HK-2 (cell line): ENCODE measurements around the gene RBMS3.
"Not testable (repeated sequence)": the region's sequence is repeated elsewhere in the genome, so short reads cannot be mapped to it uniquely, and the experiment has no call there.

Experiments
- DNase-seq: peaks from one replicate; pipeline ENCODE4 v3.0.0-alpha.2; 2018; ENCODE audit not compliant: unreplicated experiment

Gene RBMS3

DNA sequence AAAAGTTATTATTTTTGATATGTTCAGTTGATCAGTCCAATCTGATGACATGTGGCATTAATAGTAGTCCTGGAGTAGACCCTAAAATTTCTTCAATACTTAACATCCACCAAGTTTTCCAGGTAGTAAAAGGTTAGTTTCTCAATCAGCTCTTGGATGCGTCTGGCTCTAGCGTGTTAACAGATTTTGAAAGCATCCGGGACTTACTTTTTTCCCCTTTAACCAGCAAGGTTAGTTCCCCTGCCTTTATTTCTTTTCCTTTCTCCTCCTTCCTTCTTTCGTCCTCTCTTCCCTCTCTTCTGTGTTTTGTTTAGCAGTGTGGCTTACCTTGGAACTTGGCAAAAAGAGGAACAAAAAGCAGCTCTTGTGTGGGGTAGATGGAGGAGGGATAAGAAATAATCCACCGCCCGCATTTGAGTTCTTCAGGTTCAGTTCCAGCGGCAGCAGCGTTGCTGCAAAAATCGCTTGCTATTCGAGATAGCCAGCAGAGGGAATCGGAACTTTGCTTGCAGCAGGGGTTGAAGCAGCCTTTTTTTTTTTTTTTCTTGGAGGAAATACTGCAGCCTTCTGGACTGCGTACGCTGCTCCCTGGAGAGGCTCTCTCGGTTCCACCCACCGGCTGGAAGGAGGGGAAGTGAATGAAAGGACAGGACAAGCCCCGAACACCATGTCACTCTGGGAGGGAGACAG, at the start of gene RBMS3:
TSS of gene RBMS3 (plus strand) at position 668 of the 690 bp plus-strand sequence.
- peak; percentile 79 for DNase-seq

DNA sequence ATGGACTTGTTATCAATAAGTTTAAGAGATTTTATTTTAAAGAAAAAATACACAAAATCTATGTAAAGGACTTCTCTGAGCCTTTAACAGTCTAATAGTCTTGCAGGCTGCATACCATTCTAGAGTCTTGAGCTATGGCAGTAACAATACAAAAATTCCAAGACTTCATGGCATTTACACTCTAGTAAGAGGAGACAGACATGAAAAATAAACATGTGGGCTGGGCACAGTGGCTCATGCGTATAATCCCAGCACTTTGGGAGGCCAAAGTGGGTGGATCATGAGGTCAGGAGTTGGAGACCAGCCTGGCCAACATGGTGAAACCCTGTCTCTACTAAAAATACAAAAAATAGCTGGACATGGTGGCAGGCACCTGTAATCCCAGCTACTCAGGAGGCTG, 47.7 kb upstream of the RBMS3 start:
- DNase-seq: not testable (repeated sequence)

DNA sequence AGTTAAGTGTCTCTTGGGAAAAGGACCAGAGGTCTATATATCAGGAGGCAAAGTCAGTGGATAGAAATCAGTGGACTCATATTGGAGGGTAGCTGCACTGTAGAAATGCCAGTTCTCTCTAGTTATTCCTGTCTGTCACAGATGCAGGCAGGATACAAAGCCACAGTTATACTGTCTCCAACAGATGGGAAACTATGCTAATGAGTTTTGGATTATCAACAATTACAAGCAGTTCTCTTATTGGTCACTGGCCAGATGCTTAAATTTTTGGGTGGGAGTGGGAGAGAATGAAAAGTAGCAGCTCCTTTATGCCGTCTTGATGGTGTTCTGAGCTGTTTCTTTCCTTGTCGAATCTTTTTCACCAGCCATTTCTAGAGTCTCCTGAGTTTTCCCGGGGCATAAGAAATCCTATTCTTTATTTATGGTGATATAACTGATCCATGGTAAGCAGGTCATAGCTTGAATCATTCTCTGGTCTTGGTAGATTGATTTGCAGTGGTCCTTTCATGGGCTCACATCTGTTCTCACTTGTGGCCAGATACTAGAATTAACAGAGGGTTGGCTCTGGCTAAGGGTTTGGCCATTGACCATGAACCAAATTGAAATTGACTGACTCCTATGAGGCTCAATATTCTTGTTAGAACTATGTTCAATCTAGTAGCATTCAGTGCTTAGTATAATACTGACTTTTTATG, 44.6 kb upstream of the RBMS3 start:
- no peak for DNase-seq

DNA sequence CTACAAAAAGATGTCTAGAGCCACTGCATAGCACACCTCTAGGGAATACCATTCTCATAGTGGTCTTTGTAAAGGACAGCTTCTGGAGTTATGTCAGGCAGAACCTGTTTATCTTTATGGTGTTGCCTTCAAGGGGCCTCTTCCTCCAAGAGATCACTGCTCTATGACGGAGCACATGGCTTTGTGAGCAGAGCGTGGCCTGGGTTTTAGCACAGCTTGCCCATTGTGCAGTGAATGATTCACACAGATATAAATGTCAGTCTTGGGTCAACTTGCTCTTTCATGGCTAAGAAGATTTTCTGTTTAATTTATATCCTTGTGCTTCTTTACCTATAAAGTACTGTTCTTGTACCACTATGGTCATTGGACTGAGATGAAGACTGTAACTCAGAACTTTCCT, 41.5 kb upstream of the RBMS3 start:
- no peak for DNase-seq

DNA sequence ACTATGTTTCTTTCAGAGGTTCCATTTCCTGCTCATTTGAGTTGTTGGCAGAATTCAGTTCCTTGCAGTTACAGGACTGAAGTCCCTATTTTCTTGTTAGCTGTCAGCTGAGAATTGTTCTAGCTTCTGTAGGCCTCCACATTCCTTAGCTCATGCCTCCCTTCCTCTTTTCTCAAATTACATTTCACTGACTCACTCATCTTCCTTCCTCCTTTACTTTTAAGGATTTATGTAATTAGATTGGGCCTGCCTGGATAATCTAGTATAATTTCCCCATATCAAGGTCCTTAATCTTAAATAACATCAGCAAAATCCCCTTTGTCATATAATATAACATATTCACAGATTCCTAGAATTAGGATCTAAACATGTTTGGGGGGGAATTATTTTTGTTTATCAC, 40.6 kb upstream of the RBMS3 start:
- DNase-seq: no peak

DNA sequence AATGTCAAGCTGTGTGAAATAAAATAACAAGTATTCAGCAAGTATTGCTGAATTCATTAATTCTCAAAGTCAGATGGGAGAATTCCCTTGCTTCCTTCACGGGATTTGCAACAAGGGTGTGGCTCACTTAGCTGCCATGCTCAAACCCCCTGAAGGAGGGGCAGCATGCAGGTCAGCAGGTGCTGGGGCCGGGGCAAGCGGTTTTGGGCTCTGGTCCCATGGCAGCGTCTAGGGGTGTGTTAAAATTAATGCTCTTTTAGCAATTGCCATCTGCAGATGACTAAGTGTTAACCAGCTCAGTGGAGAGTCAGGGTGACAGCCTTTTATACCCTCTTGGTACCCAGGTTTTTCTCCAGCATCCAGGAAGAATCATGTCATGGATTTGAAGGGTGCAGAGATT, 40.0 kb upstream of the RBMS3 start:
- no peak for DNase-seq

DNA sequence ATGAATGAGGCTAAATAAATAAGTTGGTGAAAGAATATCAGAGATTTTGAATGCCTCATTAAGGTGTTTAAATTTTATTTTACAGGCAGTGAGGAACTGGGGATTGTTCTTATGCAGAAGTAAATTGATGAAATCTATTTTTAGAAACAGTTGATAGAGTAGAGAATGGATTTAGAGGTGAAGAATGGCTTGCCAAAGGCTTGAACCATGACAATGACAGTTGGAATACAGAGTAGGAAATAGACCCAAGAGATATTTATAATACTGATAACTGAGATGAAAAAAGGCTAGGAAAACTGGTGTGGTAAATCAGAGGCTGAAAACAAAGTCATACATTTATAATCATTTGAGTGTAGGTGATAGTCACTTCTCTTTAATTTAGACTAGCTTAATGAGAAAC, 39.0 kb upstream of the RBMS3 start:
- DNase-seq: no peak

DNA sequence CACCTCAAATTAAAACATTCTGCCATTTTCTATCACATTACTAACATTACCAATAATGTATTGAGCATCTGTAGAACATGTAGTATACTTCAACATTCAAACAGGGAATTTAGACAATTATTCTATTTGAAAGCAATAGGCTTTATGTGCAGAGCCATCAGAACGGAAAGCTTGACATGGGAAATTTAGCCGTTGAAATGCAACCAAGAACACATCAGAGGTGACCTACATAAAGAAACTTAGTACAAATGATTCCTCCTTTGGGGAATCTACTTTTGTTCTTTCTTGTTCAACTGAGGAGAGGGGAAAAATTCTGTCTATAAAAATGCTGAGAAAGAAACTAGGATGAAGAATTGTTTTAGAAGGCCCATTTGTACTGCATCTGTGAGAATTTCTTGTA, 38.6 kb upstream of the RBMS3 start:
- DNase-seq: no peak

DNA sequence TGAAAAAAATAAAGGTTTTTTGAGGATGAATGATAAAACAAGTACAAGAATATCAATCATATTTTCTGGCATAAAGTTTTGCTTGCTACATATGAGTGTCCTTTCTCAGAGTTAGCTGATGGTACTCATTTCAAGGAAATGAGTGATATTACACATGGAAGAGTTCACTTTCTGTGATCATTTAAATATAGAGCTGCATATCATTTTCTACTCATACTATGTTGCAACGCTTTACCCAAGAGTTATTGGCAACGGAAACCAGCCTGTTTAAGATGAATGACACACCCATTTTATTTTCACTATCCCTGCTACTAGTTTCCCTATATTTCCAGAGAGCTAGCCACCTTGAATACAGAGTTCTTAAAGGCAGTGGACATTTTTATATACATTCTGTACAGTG, 35.4 kb upstream of the RBMS3 start:
- DNase-seq: no peak

DNA sequence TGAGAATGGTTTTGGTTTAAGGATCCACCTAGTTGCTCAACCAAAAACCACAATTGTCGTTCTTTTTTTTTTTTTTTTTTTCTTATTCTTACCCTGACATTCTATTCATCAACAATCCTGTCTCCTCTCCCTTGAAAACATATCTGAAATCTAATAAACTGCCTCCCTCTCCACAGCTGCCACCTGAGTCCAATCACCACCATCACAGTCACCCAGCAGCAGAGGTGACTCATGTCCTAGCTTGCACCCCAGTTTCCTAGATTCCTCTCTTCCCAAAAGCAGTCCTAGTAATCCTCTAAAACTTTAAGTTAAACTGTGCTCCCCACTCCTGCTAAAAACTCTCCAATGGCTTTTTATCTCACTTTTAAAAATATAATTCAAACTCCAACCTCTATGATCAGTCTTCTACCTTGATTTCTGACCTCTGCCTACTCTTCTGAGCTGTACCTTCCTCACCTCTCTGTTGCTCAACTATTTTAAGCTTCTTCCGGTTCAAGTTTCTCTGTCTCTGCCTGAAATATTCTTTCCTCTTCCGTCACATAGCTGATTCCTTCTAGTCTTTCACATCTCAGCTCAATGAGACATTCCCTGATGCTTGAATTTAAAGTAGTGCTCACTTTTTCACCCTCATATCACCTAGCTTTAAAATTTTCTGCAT, 33.7 kb upstream of the RBMS3 start:
- no peak for DNase-seq

DNA sequence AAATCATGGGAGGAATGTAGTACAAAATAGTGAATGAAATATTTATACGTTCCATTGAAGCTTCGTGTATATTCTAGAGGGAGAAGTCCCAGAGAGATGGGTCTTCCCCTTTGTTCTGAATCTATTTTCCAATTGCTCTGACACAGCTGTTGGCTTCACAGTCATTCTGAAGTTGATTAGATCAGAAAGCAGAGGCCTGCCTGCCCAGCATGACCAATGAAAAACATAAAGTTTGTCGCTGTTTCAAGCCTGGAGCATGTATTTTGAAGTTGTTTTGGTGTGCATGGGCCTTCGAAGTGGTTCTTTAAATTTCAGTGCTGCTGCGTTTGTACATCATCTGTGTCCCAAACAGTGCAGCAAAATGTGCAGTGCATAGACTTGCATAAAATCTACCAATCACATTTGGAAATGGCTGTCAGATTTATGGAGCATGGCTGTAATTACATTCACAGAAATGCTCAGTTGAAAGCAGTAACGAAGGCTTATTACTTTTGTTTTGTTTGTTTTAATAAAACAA, 31.0 kb upstream of the RBMS3 start:
- DNase-seq: no peak

DNA sequence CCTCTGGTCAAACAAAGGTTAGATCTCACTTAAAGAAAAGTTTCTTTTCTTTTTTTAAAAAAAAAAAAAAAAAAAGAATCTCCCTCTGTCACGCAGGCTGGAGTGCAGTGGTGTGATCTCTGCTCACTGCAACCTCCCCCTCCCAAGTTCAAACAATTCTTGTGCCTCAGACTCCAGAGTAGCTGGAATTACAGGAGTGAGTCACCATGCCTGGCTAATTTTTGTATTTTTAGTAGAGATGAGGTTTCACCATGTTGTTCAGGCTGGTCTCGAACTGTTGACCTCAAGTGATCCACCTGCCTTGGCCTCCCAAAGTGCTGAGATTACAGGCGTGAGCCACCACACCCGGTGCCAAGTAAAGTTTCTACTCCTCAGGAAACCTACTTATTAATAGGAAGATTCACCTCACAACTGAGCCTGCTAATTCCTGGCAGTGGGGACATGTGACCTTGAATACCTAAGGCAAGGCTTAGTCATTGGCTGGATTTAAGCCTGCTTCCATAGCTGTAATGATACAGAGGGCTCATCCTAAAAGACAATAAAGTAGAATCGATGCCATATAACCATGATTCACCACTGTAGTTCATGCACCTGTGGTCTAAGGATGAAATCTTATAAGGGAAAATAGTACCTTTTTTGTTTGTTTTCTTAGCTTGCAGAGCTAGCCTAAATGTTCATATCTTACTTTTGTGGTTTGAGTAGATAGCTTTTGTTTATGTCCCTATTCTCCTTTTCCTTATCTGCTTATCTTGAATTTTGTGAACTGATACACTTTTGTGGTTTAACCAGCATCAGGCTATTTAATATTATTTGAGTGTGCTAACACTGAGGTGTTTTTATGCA, 24.8 kb upstream of the RBMS3 start:
- no peak for DNase-seq

DNA sequence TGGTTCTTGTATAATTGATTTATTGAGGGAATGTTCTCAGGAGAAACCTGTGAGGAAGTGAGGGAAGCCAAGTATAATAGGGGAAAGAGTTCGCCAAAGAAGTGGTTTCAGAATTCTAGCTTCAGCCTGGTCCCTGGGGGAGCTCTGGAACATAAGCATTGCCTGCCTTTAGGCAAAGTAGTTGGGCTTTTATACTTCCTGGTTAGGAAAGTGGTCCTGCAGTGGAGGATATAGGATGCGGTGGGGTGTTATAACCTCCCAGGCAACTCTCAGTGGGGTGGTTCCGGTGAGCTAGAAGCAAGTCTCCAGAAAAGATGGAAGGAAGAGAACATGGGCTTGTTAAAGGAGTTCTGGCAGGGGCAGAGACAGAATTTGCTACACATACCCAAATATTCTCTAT, 22.7 kb upstream of the RBMS3 start:
- no peak for DNase-seq

DNA sequence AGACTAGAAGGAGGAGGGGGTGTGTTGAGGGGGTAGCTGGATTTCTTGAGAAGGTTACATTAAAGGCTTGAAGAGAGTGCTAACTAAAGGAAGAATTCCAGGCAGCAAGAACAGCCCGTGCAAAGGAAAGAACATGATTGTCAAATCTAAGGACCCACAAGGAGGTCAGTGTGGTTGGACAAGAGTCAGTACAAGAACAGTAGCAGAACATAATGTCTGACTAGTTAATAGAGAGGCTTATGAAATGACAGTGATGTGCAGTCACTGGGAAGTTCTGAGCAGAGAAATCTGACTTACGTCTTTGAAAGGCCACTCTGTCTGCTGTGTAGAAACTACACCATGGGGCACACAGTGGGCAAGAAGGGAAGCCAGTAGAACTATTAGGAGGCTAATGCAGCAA, 19.8 kb upstream of the RBMS3 start:
- no peak for DNase-seq

DNA sequence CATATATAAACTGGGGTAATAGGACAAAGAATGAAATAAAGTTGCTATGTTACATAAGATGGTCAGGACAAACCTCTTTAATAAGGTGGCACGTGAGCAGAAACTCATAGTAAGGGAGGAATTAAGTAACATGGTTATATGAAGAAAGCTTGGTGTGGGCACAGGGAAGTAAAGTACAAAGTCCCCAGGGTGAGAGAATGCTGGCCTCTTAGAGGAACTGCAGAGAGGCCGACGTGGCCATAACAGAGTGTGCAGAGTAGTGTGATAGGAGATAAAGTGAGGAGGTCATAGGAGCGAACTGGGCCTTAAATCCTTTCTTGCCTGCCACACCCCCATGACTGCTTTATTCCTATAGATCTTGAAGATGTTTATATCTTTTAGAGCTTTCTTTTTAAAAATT, 17.4 kb upstream of the RBMS3 start:
- no peak for DNase-seq

DNA sequence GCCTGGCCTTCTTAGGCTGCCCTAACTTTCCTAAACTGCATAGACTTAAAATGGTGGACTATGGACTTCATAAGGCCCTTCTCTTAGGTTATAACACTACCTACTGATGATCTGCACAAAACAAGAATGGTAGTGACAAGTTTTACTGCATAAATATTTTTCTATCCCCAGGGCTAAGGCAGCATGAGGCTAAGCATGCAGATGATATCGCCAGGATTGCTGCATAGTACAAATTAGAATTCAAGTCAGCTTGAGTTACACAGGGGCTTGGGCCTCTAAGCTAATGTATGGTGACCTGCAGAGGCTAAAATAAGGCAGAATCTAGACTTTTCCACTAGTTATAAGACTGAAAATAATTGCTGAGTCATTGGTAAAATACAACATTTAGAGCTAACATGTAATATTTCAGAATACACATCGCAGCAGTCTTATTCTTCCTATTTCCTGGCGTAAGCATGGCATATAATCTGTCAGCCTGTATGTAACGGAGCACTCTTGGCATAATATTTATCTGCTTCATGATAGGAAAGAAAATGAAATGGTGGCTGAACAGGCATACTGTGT, 15.3 kb upstream of the RBMS3 start:
- DNase-seq: no peak

DNA sequence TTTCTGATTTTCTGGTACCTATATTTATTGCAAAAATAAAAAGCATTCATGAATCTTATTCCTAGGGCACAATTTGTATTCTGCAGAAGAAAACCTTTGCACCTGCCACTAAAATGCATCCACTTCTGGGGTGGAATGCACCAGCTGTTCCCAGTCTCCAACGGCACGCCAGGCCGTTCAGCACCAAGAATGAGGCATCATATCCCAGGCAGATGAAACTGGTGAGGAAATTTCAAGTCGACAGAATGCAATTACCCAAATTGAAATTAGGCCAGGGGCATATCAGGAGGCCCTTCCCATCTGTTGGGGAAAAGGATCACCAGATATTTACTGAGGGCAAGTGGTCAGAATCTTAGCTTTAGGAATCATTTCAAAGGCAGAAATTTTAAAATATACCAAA, 13.6 kb upstream of the RBMS3 start:
- no peak for DNase-seq

DNA sequence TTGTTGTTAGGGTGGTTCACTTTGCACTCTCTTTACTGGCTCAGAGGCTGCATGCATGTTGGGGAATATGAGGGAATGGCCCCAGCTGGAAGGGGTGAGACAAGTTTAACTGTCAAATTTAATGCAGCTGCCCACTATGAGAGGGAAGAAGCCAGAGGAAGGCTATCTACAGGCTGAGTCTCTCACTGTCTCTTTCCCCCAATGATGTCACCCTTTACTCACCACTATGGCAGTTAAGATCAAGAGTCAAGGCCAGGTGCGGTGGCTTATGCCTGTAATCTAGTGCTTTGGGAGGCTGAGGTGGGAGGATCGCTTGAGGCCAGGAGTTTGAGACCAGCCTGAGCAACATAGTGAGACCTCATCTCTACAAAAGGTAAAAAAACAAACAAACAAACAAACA, 12.2 kb upstream of the RBMS3 start:
- no peak for DNase-seq

DNA sequence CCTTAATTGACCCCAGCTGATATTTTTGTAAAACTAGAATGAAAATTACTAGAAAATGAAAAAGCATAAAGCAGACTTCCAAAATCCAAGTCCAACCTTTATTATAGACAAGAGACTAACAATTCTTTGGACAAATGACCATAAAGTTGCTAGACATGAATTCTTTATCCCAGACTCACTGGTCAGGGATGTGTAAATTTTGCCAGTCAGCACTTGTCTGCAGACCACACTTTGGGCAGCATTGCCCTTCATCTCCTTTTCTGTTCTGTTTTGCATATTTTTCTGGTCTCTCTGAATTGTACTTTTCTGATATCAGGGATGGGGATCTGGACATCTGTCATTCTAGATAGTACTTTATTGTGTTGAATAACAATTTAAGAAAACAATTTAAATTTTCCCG, 10.1 kb upstream of the RBMS3 start:
- DNase-seq: no peak

DNA sequence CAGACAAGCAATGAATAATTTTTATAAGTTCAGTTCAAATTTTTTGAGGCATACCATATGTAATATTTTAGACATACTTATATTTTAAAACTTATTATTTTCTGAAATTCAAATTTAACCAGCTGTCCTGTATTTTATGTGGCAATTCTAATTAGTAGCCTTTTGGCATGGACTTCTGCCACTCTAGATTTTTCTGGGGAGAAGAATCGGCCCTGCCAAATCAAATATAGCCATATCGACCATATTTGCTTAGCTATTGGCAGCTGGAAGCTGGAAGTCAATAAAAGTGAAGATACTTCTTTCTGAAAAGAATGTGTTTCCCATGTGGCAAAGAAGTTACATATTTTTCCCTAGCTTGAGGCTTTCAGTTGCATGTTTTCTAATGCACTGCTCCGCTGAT, 9.4 kb upstream of the RBMS3 start:
- DNase-seq: no peak

DNA sequence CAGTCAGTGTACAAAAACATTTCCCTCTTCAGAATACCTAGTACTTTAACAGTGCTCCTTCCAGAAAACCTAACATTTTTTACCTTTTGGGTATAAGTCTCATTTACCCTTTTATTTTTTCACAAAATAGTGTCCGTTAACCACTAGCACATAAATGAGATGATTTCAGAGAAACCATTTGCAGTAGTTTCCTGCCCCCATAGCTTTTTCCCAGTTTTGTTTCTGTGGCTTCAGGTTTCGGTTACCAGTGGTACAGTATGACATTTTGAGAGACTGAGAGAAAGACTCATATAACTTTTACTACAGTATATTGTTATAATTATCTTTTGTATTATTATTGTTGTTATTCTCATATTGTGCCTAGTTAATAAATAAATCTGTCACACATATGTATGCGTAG, 6.2 kb upstream of the RBMS3 start:
- no peak for DNase-seq

DNA sequence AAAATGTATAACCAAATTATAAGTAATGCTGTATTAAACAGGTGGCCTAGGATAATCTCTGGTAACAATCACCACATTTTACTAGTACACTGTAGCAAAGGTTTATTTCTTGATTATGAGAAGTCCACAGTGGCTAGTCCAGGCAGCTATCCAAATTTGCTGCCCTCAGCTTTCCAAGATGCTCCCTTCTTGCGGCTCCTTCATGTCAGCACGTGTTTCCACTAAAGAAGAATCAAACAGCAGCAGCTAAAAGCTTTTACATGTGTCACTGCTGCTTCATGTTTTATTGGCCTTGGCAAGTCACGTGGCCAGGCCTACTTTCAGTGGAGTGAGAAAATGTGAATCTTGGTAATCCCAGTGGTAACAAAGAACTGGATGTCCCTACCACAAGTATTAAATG, 5.6 kb upstream of the RBMS3 start:
- no peak for DNase-seq
